Uterus (tissue), 2 donors: ENCODE data around the gene FAT1.

Experiments used
- CTCF ChIP-seq, 4 experiments: fragments of 200-600 bp in 2 of 4; fragments of 450-650 bp in 2 of 4; sonication (generic) in 2 of 4; IDR thresholded peaks; one replicate each; pipeline ENCODE4 v1.5.1; 2016 to 2019; ENCODE audit warnings: antibody characterized with exemption in 4 of 4, mild to moderate bottlenecking in 2 of 4, moderate library complexity in 1 of 4
- POLR2A ChIP-seq, 2 donors: fragments of 450-650 bp; IDR thresholded peaks; one replicate each; pipeline ENCODE4 v1.6.1; 2016; ENCODE audit warnings: antibody characterized with exemption in 2 of 2, mild to moderate bottlenecking in 1 of 2, moderate library complexity in 1 of 2

- TF ChIP-seq CTCF (IDR thresholded peaks at IDR 0.05) (no peak), POLR2A (IDR thresholded peaks at IDR 0.05) (no peak)
These were observed 63.3 kb downstream of the FAT1 start for GRCh38 chr4:186660403-186660802.
